Natural killer cell (primary cell): ENCODE measurements around the gene RSAD2. TPM values are rescaled to one million over a fixed set of nuclear protein-coding genes. Genes with fewer than 3 reads are reported as not detected.
A peak's percentile ranks its signal among the peaks of the same experiment; 100 is the strongest.

Experiments
- ATAC-seq, 3 donors: fragments of 150-1000 bp in 2 of 3; fragments of 200-7000 bp in 1 of 3; cut with Tn5 transposase; 1 replicate in 1 of 3; 2 replicates in 2 of 3; pipeline ENCODE4 v1.10.0; 2021; ENCODE audit warnings: mild to moderate bottlenecking in 2 of 3, moderate library complexity in 2 of 3
- DNase-seq, 2 donors: peaks; one replicate each; pipeline versions ENCODE4 v3.0.0 to v3.0.0-alpha.2; 2013 to 2021; ENCODE audit warnings: mixed read lengths in 1 of 2
- H3K27ac ChIP-seq: one replicate; pipeline ENCODE4 v1.5.1; 2013; ENCODE audit warnings: mild to moderate bottlenecking, low read length
- H3K27me3 ChIP-seq: one replicate; pipeline ENCODE4 v1.6.1; 2013; ENCODE audit warnings: low read length; ENCODE audit not compliant: control insufficient read depth, insufficient read depth
- H3K36me3 ChIP-seq: one replicate; pipeline ENCODE4 v1.6.1; 2013; ENCODE audit warnings: low read length; ENCODE audit not compliant: control insufficient read depth, insufficient read depth
- H3K4me1 ChIP-seq: one replicate; pipeline ENCODE4 v1.6.1; 2013; ENCODE audit warnings: low read length; ENCODE audit not compliant: control insufficient read depth, insufficient read depth
- H3K4me3 ChIP-seq: one replicate; pipeline ENCODE4 v1.5.1; 2013; ENCODE audit warnings: low read length
- H3K9me3 ChIP-seq: one replicate; pipeline ENCODE4 v1.6.1; 2013; ENCODE audit warnings: low read length; ENCODE audit not compliant: control insufficient read depth, insufficient read depth
- H3K27ac Mint-ChIP-seq, 2 donors: one replicate each; pipeline ENCODE4 v1.8.0; 2022; ENCODE audit warnings: mild to moderate bottlenecking in 2 of 2, mixed read lengths in 2 of 2, moderate library complexity in 1 of 2
- H3K27me3 Mint-ChIP-seq, 2 donors: one replicate each; pipeline ENCODE4 v1.8.0; 2022; ENCODE audit warnings: low read depth in 2 of 2, mixed read lengths in 2 of 2
- H3K36me3 Mint-ChIP-seq: one replicate; pipeline ENCODE4 v1.8.0; 2022; ENCODE audit warnings: mixed read lengths
- H3K4me1 Mint-ChIP-seq, 2 donors: one replicate each; pipeline ENCODE4 v1.8.0; 2022; ENCODE audit warnings: mixed read lengths in 2 of 2
- H3K4me3 Mint-ChIP-seq: one replicate; pipeline ENCODE4 v1.8.0; 2022; ENCODE audit warnings: mild to moderate bottlenecking, moderate library complexity, mixed read lengths
- H3K9me3 Mint-ChIP-seq, 2 donors: one replicate each; pipeline ENCODE4 v1.8.0; 2022; ENCODE audit warnings: mixed read lengths in 2 of 2
- WGBS: methylation state at CpG from one replicate; pipeline ENCODE4 v1.1.7; 2013; ENCODE audit warnings: missing lambda C conversion rate; ENCODE audit not compliant: insufficient coverage; 5-methylcytosine and 5-hydroxymethylcytosine counted together
- intact Hi-C: fragments of 100-400 bp; cut with micrococcal nuclease; formaldehyde crosslinking; loops from one replicate; pipeline ENCODE4 v1.14.2; 2022
- total RNA-seq, 4 donors: library from RNA; stranded (reverse); fragments of 120-200 nt in 1 of 4; gene quantifications; one replicate each; pipeline versions ENCODE4 v1.2.3 to v1.2.4, GENCODE V29; 2013 to 2022
- TF ChIP-seq, protein P1 (sequence below): fragments of 200-600 bp; IDR thresholded peaks from one replicate; pipeline ENCODE4 v1.8.0; 2022; ENCODE audit warnings: antibody characterized with exemption

Gene RSAD2
- total RNA-seq, 3 donors from 2014 or later (not counting 1 experiment from before 2014, with no cell fraction given): 7.9 to 12.0 (median 9.4) TPM

- no peaks in the 10 kb centered on the region for H3K27me3 Mint-ChIP-seq
- ATAC-seq (no peak), DNase-seq (no peak)
- Histone ChIP-seq H3K36me3 (peaks cover 17% of the 10 kb centered on the region), H3K9me3 (no peaks in the 10 kb centered on the region), H3K4me3 (no peak overlapping the region), H3K27me3 (no peaks in the 10 kb centered on the region), H3K4me1 (peaks cover 16% of the 10 kb centered on the region), H3K27ac (no peak overlapping the region)
- peaks cover 14% of the 10 kb centered on the region for H3K36me3 Mint-ChIP-seq
- intact Hi-C loops: no loop called here
- H3K9me3 Mint-ChIP-seq: no peaks in the 10 kb centered on the region
- H3K4me1 Mint-ChIP-seq: peaks cover 52 to 58% of the 10 kb centered on the region in 2 donors
- WGBS: 98% methylated on average over 9 of the region's 10 CpGs
- TF ChIP-seq, protein P1, sequence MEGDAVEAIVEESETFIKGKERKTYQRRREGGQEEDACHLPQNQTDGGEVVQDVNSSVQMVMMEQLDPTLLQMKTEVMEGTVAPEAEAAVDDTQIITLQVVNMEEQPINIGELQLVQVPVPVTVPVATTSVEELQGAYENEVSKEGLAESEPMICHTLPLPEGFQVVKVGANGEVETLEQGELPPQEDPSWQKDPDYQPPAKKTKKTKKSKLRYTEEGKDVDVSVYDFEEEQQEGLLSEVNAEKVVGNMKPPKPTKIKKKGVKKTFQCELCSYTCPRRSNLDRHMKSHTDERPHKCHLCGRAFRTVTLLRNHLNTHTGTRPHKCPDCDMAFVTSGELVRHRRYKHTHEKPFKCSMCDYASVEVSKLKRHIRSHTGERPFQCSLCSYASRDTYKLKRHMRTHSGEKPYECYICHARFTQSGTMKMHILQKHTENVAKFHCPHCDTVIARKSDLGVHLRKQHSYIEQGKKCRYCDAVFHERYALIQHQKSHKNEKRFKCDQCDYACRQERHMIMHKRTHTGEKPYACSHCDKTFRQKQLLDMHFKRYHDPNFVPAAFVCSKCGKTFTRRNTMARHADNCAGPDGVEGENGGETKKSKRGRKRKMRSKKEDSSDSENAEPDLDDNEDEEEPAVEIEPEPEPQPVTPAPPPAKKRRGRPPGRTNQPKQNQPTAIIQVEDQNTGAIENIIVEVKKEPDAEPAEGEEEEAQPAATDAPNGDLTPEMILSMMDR: no peak
- no peak overlapping the region for H3K4me3 Mint-ChIP-seq
- peak overlapping the region in 1 of 2 donors; percentile 44 for H3K27ac Mint-ChIP-seq
Observed at GRCh38 chr2:6941299-6942046, 63.9 kb downstream of the RSAD2 start.

DNA sequence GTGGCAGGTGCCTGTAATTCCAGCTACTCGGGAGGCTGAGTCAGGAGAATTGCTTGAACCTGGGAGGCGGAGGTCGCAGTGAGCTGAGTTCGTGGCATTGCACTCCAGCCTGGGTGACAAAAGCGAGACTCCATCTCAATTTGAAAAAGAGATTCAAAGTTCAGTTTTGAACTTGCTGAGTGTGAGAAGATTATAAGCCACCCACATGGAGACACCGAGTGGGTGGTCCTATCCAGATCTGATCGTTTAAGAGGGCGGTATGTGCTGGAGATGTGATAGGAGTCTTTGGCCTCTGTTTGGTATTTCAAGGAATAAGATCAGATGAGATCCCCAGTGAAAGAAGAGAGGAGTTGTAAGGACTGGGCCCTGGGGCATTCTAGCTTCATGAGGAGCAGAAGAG is 65.3 kb downstream of the RSAD2 start:
- peaks cover 10% of the 10 kb centered on the region for H3K4me1 ChIP-seq
- ATAC-seq (no peak), DNase-seq (no peak)
- TF ChIP-seq, protein P1: no peak
- WGBS: 88% methylated on average over 8 of the region's 8 CpGs
- peak overlapping the region in 1 of 2 donors; percentile 4 for H3K27ac Mint-ChIP-seq
- no peaks in the 10 kb centered on the region for H3K27me3 ChIP-seq
- no peaks in the 10 kb centered on the region for H3K9me3 ChIP-seq
- peaks cover 14% of the 10 kb centered on the region for H3K36me3 Mint-ChIP-seq
- no peaks in the 10 kb centered on the region for H3K9me3 Mint-ChIP-seq
- H3K4me3 Mint-ChIP-seq: no peak overlapping the region
- H3K27me3 Mint-ChIP-seq: no peaks in the 10 kb centered on the region
- no peak overlapping the region for H3K4me3 ChIP-seq
- intact Hi-C loops: no loop called here
- H3K27ac ChIP-seq: no peak overlapping the region
- peaks cover 17% of the 10 kb centered on the region for H3K36me3 ChIP-seq
- H3K4me1 Mint-ChIP-seq: peaks cover 47 to 54% of the 10 kb centered on the region in 2 donors

DNA sequence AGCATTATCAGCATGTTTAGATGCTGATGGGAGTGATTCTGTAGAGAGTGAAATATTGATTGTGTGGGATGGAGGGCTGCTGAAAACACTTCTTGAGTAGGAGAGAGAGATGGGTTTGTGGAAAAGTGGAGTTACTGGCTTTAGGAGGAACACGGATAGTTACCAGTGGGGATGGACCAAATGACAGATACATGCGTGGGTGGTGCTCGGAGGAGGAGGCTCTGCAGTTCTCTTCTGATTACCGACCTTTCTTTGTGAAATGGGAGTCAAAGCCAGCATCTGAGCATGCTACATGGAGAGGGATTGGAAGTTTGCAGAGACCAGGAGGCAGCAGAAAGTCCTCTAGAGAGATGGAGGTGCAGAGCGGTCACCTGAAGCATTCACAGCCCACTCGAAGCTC is 65.9 kb downstream of the RSAD2 start:
- WGBS: 95% methylated on average over 6 of the region's 6 CpGs
- intact Hi-C loops: no loop called here
- Histone ChIP-seq H3K9me3 (no peaks in the 10 kb centered on the region), H3K4me1 (peaks cover 10% of the 10 kb centered on the region), H3K36me3 (peaks cover 17% of the 10 kb centered on the region), H3K27me3 (no peaks in the 10 kb centered on the region), H3K27ac (no peak overlapping the region), H3K4me3 (no peak overlapping the region)
- H3K9me3 Mint-ChIP-seq: no peaks in the 10 kb centered on the region
- ATAC-seq: no peak
- DNase-seq: no peak
- no peaks in the 10 kb centered on the region for H3K27me3 Mint-ChIP-seq
- peaks cover 45 to 58% of the 10 kb centered on the region in 2 donors for H3K4me1 Mint-ChIP-seq
- peaks cover 14% of the 10 kb centered on the region for H3K36me3 Mint-ChIP-seq
- no peak overlapping the region for H3K4me3 Mint-ChIP-seq
- TF ChIP-seq, protein P1: no peak
- peak overlapping the region in 1 of 2 donors; percentile 4 for H3K27ac Mint-ChIP-seq
